Measurements from ENCODE around the gene GCLC.

DNA sequence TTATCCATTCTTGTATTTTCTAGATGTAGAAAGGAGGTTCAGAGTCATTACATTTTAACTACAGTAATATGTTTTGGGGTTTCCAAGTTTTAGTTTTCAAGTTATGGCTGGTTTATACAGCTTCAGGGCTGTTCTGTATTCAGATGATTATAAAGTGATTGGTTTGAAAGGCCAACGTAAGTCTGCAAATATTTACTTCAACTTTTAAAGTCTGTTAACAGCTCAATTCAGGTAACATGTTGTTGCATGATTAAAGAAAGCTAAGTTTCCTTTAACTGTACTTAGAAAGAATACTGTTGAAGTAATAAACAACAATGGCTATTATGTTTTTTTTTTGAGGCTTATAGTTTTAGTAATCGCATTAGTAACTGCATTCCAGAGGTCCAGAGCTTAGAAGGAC, 22.8 kb upstream of the GCLC start:
- TF ChIP-seq POLR2A (IDR thresholded peaks at IDR 0.05; ENCODE audit: low read depth, low read length) (no peak), POU2F2 (IDR thresholded peaks at IDR 0.05; ENCODE audit: low read depth, low read length) (no peak)

Data from GM12891 (cell line).